Duodenal mucosa (tissue), 2 donors: ENCODE measurements around the gene SUMO4.

ENCODE experiments used
- H3K27ac ChIP-seq: one replicate; pipeline ENCODE4 v1.7.0; 2013; ENCODE audit warnings: low read depth, low read length
- H3K27me3 ChIP-seq, 2 donors: one replicate each; pipeline ENCODE4 v1.7.0; 2013; ENCODE audit warnings: low read length in 2 of 2, control low read depth in 1 of 2; ENCODE audit not compliant: insufficient read depth in 2 of 2, control insufficient read depth in 1 of 2
- H3K36me3 ChIP-seq, 2 donors: one replicate each; pipeline ENCODE4 v1.7.0; 2013; ENCODE audit warnings: low read length in 2 of 2, control low read depth in 1 of 2; ENCODE audit not compliant: insufficient read depth in 2 of 2, control insufficient read depth in 1 of 2
- H3K4me1 ChIP-seq, 2 donors: one replicate each; pipeline ENCODE4 v1.7.0; 2013; ENCODE audit warnings: low read length in 2 of 2, control low read depth in 1 of 2; ENCODE audit not compliant: insufficient read depth in 2 of 2, control insufficient read depth in 1 of 2
- H3K4me3 ChIP-seq, 2 donors: one replicate each; pipeline ENCODE4 v1.7.0; 2013; ENCODE audit warnings: low read length in 2 of 2, low read depth in 1 of 2
- H3K9ac ChIP-seq, 2 donors: one replicate each; pipeline ENCODE4 v1.7.0; 2013; ENCODE audit warnings: low read length in 2 of 2, low read depth in 1 of 2
- H3K9me3 ChIP-seq, 2 donors: one replicate each; pipeline ENCODE4 v1.7.0; 2013; ENCODE audit warnings: low read length in 2 of 2, control low read depth in 1 of 2; ENCODE audit not compliant: control insufficient read depth in 1 of 2

SUMO4 gene

DNA sequence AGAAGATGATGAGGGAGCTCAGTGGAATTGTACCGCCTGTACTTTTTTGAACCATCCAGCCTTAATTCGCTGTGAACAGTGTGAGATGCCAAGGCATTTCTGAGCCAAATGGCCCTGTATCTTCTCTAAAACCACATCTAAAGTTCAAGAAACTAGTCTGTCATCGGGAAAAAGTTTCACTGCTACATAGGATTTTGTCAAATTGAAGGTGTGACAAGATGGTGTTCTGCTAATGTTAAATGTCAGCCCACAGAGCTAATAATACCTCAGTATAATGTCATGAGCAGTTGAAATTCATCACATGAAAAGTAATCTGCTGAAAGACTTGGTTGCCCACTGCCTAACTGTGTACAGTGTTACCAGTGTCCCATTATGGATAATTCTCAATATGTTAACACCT is 9.6 kb downstream of the SUMO4 start:
- Histone ChIP-seq H3K27ac (no peak overlapping the region), H3K9me3 (no peaks in the 10 kb centered on the region), H3K4me3 (no peak overlapping the region), H3K4me1 (peaks cover 2 to 5% of the 10 kb centered on the region in 2 donors), H3K9ac (no peak overlapping the region), H3K27me3 (no peaks in the 10 kb centered on the region), H3K36me3 (peaks cover 15 to 26% of the 10 kb centered on the region in 2 donors)

DNA sequence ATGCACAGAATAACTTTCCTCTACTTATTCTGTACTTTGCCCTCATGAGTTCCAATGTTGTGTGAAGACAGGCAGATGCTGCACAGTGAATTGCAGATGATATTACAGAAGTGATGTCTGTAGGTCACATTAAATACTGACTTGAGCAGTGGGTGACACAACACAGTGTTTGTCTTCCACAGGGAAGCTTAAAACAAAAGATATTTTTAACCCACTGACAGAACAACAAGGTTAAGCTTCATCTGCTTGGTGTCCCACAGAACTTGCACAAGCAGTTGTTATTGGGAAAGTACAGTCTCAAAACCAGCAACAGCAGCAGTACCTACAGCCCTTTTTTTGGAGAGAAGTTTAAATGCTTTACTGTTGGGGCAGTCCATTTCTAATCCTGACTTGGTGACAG is 10.5 kb downstream of the SUMO4 start:
- Histone ChIP-seq H3K27ac (no peak overlapping the region), H3K4me1 (peaks cover 6 to 8% of the 10 kb centered on the region in 2 donors), H3K9ac (no peak overlapping the region), H3K9me3 (no peaks in the 10 kb centered on the region), H3K4me3 (no peak overlapping the region), H3K36me3 (peaks cover 9 to 20% of the 10 kb centered on the region in 2 donors), H3K27me3 (no peaks in the 10 kb centered on the region)

DNA sequence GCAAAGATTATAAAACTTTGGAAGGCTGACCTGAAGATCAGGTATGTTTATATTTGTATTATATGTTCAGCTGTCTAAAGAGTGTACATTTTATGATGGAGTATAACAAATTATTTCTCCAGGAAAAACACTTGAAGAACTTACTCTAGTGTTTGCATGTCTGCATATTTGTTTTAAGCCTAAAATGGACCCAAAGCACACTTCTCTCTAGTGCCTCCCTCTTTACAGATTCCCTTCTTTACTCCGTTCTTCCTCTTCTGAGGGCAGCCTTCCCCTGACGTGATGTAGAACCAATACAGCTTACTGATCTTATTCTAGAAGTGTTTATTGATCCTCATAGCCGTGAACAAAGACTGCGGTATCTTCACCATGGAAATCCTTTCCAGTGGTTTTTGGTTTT is 13.9 kb downstream of the SUMO4 start:
- H3K36me3 ChIP-seq = peaks cover 8 to 20% of the 10 kb centered on the region in 2 donors
- no peaks in the 10 kb centered on the region for H3K9me3 ChIP-seq
- no peak overlapping the region for H3K4me3 ChIP-seq
- H3K27me3 ChIP-seq = no peaks in the 10 kb centered on the region
- no peak overlapping the region for H3K27ac ChIP-seq
- peaks cover 6 to 8% of the 10 kb centered on the region in 2 donors for H3K4me1 ChIP-seq
- no peak overlapping the region for H3K9ac ChIP-seq

DNA sequence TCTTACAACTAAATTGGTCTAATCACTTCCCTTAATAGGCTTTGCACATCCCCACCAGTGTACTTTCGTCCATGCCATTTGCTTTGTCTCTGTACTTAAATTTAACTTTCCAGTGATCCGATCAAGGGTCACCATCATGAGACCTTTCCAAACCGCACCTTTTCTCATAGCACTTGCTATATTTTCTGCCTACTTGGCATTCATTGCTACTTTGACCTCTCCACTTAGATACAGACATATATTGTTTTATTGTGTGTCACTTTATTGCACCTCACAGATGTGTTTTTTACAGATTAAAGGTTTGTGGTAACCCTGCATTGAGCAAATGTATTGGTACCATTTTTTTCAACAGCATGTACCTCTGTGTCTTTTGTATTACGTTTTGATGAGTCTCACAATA is 14.8 kb downstream of the SUMO4 start:
- no peak overlapping the region for H3K27ac ChIP-seq

DNA sequence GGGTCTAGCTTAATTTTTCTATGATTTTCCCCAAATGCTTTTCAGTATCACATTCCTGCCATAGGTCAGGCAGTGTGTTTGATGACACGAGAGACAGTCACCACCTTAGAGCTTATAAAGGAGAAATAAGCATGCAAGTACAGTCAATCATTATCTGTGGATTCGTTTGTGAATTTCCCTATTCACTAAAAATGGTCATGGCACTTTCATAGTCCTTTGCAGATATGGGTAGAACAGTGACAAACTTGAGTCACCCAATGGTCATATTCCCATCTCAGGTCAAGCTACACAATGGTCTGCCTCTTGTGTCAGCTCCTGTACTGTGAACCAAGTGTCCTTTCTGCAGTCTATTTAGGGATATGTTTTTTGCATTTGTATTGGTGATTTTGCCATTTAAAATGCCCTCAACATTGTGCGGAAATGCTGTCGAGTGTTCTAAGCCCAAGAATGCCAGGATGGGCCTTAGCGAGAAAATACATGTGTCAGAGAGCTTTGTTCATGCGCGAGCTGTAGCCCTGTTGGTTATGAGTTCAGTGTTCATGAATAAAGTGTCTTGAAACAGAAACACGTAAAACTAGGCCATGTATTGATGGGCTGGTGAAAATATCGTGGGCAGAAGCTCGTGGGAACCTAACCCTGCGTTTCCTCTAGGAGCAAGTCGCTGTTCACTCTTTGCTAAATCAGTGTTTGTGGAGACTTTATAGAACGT is 19.8 kb downstream of the SUMO4 start:
- Histone ChIP-seq H3K9ac (no peak overlapping the region), H3K36me3 (no peaks in the 10 kb centered on the region), H3K27me3 (no peaks in the 10 kb centered on the region), H3K4me1 (peaks cover 1 to 2% of the 10 kb centered on the region in 2 donors), H3K4me3 (no peak overlapping the region), H3K27ac (no peak overlapping the region), H3K9me3 (no peaks in the 10 kb centered on the region)

More for the DNA sequence above, 14.8 kb downstream of the SUMO4 start:
- Histone ChIP-seq H3K9ac (no peak overlapping the region), H3K36me3 (peaks cover 3 to 12% of the 10 kb centered on the region in 2 donors), H3K9me3 (no peaks in the 10 kb centered on the region), H3K4me3 (no peak overlapping the region), H3K27me3 (no peaks in the 10 kb centered on the region), H3K4me1 (peaks cover 6 to 8% of the 10 kb centered on the region in 2 donors)

DNA sequence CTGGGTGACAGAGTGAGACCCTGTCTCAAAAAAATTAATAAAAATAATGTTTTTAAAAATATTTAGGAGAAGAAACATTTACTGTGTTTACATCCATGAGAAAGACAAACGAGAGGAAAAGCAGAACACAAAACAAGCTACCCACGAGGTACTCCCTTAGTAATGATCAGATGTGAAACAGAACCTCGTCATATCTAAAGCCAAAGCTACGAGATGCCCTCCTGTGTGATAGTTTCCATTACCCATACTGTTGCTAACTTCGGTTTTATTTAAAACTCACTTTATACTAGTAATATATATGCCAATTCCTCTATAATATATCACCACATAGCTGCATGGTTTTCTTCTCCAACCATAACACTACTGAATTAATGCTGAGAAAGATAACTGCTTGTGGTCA is 21.1 kb downstream of the SUMO4 start:
- Histone ChIP-seq H3K36me3 (no peaks in the 10 kb centered on the region), H3K4me1 (no peaks in the 10 kb centered on the region), H3K4me3 (no peak overlapping the region), H3K9ac (no peak overlapping the region), H3K9me3 (no peaks in the 10 kb centered on the region), H3K27me3 (no peaks in the 10 kb centered on the region), H3K27ac (no peak overlapping the region)

DNA sequence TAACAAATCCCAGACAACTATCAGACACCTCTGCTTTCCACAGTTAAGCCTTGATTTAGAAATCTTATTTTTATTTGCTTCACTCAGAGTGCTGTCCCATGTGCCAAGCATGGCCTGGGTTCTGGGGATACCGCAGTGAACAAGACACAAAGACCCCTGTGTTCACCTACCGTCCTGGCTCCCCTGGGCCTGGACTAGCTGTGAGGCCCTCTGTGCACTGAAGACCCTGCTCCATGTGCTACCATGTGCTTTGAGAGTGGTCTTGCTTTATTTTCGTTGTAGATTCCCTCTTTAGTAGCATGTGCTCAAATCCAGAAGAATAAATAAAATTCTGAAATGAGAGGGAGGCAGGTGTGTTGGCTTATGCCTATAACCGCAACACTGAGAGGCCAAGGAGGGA is 22.5 kb downstream of the SUMO4 start:
- H3K9ac ChIP-seq = no peak overlapping the region
- H3K4me3 ChIP-seq = no peak overlapping the region
- no peaks in the 10 kb centered on the region for H3K27me3 ChIP-seq
- H3K4me1 ChIP-seq = no peaks in the 10 kb centered on the region
- no peak overlapping the region for H3K27ac ChIP-seq
- no peaks in the 10 kb centered on the region for H3K9me3 ChIP-seq
- H3K36me3 ChIP-seq = no peaks in the 10 kb centered on the region

DNA sequence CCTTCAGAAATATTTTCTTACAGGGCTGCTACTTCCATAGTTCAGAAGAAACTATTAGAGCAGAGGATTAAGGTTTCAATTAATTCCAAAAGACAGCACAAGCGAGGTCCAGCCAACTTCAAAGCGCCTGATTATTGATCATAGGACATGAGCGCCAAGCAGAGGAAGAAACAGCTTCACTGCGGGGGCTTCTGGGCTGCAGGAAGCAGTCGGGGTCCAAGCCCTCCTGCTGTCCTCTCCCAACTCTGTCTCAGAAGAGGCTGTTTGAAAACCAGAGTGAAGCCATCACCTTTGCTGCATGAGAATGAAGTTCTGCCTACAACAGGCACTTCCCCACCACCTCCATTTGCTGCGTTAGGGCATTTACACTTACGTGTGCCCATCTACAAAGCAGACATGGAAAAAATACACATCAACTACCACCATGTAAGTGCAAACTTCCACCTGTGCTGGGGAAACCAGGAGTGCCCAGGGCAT is 23.9 kb downstream of the SUMO4 start:
- H3K36me3 ChIP-seq = no peaks in the 10 kb centered on the region
- no peaks in the 10 kb centered on the region for H3K27me3 ChIP-seq
- no peak overlapping the region for H3K9ac ChIP-seq
- no peak overlapping the region for H3K4me3 ChIP-seq
- no peaks in the 10 kb centered on the region for H3K4me1 ChIP-seq
- H3K27ac ChIP-seq = no peak overlapping the region
- H3K9me3 ChIP-seq = no peaks in the 10 kb centered on the region

DNA sequence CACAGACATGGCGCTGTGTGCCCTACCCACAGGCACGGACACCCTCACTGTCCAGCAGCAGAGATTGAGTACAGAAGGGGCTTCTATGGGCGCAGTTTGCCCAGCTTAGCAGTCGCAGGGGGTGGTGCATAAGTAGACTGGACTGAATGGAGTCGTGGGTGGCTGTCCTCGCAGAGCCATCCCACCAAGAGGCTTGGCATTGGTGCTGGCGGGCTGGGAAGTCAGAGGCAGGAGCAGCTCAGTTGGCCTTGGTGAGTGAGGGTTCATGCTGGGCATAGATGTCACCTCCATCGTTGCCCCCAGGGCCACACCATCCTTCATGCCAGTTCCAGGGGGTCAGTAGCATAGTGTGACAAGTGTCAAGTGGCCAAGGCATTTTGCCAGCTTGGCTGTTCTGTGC is 25.2 kb downstream of the SUMO4 start:
- Histone ChIP-seq H3K27ac (no peak overlapping the region), H3K27me3 (no peaks in the 10 kb centered on the region), H3K36me3 (no peaks in the 10 kb centered on the region), H3K9ac (no peak overlapping the region), H3K9me3 (no peaks in the 10 kb centered on the region), H3K4me1 (no peaks in the 10 kb centered on the region), H3K4me3 (no peak overlapping the region)

DNA sequence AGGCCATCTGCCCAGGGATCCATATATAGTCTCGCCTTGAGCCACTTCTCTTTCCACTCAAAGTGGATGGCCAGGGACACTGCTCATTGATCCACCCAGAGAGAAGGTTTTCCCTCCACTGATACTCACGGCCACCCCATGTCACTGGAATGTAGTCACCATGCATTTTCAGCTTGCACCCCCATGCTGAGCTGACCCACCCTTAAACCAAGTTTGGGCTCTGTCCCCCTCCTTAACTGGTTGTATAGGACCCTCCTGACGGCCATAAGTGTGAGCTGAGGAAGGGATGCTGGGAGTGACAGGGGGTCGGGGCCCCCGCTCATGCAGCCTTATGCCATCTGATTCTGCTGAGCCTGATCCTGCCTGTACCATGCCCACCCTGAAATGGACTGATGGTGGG is 25.7 kb downstream of the SUMO4 start:
- Histone ChIP-seq H3K9me3 (no peaks in the 10 kb centered on the region), H3K27me3 (no peaks in the 10 kb centered on the region), H3K4me1 (no peaks in the 10 kb centered on the region), H3K27ac (no peak overlapping the region), H3K36me3 (no peaks in the 10 kb centered on the region), H3K9ac (no peak overlapping the region), H3K4me3 (no peak overlapping the region)
